Lower leg skin (tissue), 3 donors: ENCODE results near the gene ETV5.

Experiments
- CTCF ChIP-seq, 3 donors: fragments of 450-650 bp; IDR thresholded peaks; one replicate each; pipeline ENCODE4 v1.5.1; 2016; ENCODE audit warnings: antibody characterized with exemption in 3 of 3, mild to moderate bottlenecking in 3 of 3, moderate library complexity in 2 of 3
- POLR2A ChIP-seq, 2 donors: fragments of 450-650 bp; IDR thresholded peaks; one replicate each; pipeline ENCODE4 v1.6.1; 2016 to 2017; ENCODE audit warnings: antibody characterized with exemption in 2 of 2, mild to moderate bottlenecking in 1 of 2, moderate library complexity in 1 of 2

GRCh38 chr3:186068243-186068552 is 40.7 kb downstream of the ETV5 start:
- TF ChIP-seq CTCF (IDR thresholded peaks at IDR 0.05) (no peak), POLR2A (IDR thresholded peaks at IDR 0.05) (no peak)
